K562 (cell line): Measurements from ENCODE around the gene MICAL2. TPM values are rescaled to one million over a fixed set of nuclear protein-coding genes. Genes with fewer than 3 reads are reported as not detected.

Source experiments
- ARID1B ChIP-seq: fragments of 450-650 bp; IDR thresholded peaks from 2 replicates; pipeline ENCODE4 v1.6.1; 2016; ENCODE audit warnings: antibody characterized with exemption, mild to moderate bottlenecking, inconsistent platforms
- DMBX1 ChIP-seq: fragments of 250-450 bp; sonication (Bioruptor Pico); IDR thresholded peaks from 2 replicates; pipeline ENCODE4 v1.8.0; 2022; ENCODE audit warnings: inconsistent platforms, mild to moderate bottlenecking, moderate library complexity, borderline replicate concordance
- ELF1 ChIP-seq: fragments of 200-800 bp; sonication (Bioruptor generic); IDR thresholded peaks from 2 replicates; pipeline ENCODE4 v1.6.1; 2016; ENCODE audit warnings: missing genetic modification characterization, missing compliant biosample characterization
- FOSL1 ChIP-seq: fragments of 200-800 bp; sonication (Bioruptor generic); conservative IDR thresholded peaks from 2 replicates; pipeline ENCODE4 v1.6.1; 2016; ENCODE audit warnings: missing genetic modification characterization, missing compliant biosample characterization
- FOXM1 ChIP-seq, 2 experiments: fragments of 450-650 bp in 1 of 2; sonication (generic) in 1 of 2; formaldehyde crosslinking in 1 of 2; IDR thresholded peaks; 2 replicates each; pipeline versions ENCODE4 v1.6.1 to v1.9.0; 2017 to 2022; ENCODE audit warnings: low read depth in 2 of 2, mild to moderate bottlenecking in 2 of 2, missing genetic modification reagents in 1 of 2, moderate library complexity in 1 of 2
- HDAC3 ChIP-seq: fragments of 450-650 bp; IDR thresholded peaks from 2 replicates; pipeline ENCODE4 v1.6.1; 2018; ENCODE audit warnings: borderline replicate concordance, mild to moderate bottlenecking, moderate library complexity; ENCODE audit not compliant: partially characterized antibody
- KDM5B ChIP-seq: fragments of 200-600 bp; sonication (generic); IDR thresholded peaks from 2 replicates; pipeline ENCODE4 v1.6.1; 2012; ENCODE audit warnings: low read depth, mild to moderate bottlenecking, moderate library complexity, low read length, control low read depth, inconsistent platforms; ENCODE audit not compliant: insufficient replicate concordance
- KLF13 ChIP-seq: fragments of 450-650 bp; IDR thresholded peaks from 2 replicates; pipeline ENCODE4 v1.6.1; 2016; ENCODE audit warnings: missing genetic modification characterization, low read depth, mild to moderate bottlenecking, missing compliant biosample characterization, moderate library complexity, borderline replicate concordance
- MAFK ChIP-seq: IDR thresholded peaks from 2 replicates; pipeline ENCODE4 v1.6.1; 2011; ENCODE audit warnings: low read length, improper control_type of control experiment
- MCM3 ChIP-seq: fragments of 450-650 bp; IDR thresholded peaks from 2 replicates; pipeline ENCODE4 v1.6.1; 2016
- MEF2A ChIP-seq: IDR thresholded peaks from 2 replicates; pipeline ENCODE4 v1.6.1; 2011; ENCODE audit warnings: low read depth, mild to moderate bottlenecking, low read length, moderate library complexity; ENCODE audit not compliant: control insufficient read depth
- NR2C2 ChIP-seq, 2 experiments: fragments of 200-800 bp in 1 of 2; sonication (Bioruptor generic) in 1 of 2; sonication (generic) in 1 of 2; formaldehyde crosslinking in 1 of 2; IDR thresholded peaks; 2 replicates each; pipeline versions ENCODE4 v1.6.1 to v1.8.0; 2016 to 2022; ENCODE audit warnings: mild to moderate bottlenecking in 1 of 2, missing compliant biosample characterization in 1 of 2, missing genetic modification characterization in 1 of 2, missing genetic modification reagents in 1 of 2
- POLR2B ChIP-seq: fragments of 450-650 bp; IDR thresholded peaks from 2 replicates; pipeline ENCODE4 v1.6.1; 2018; ENCODE audit warnings: low read depth; ENCODE audit not compliant: partially characterized antibody
- PREB ChIP-seq: sonication (generic); formaldehyde crosslinking; IDR thresholded peaks from 2 replicates; pipeline ENCODE4 v1.8.1; 2023; ENCODE audit warnings: mild to moderate bottlenecking, missing genetic modification reagents
- SMARCA4 ChIP-seq: fragments of 450-650 bp; IDR thresholded peaks from 2 replicates; pipeline ENCODE4 v1.6.1; 2016
- SMARCE1 ChIP-seq: fragments of 450-650 bp; IDR thresholded peaks from 2 replicates; pipeline ENCODE4 v1.7.1; 2016; ENCODE audit warnings: mild to moderate bottlenecking
- SOX6 ChIP-seq: fragments of 450-650 bp; IDR thresholded peaks from 2 replicates; pipeline ENCODE4 v1.6.1; 2014; ENCODE audit warnings: mild to moderate bottlenecking
- SUPT5H ChIP-seq: fragments of 450-650 bp; IDR thresholded peaks from 2 replicates; pipeline ENCODE4 v1.6.1; 2016
- TOE1 ChIP-seq, 2 experiments: fragments of 450-650 bp in 1 of 2; sonication (generic) in 1 of 2; formaldehyde crosslinking in 1 of 2; IDR thresholded peaks; 2 replicates each; pipeline versions ENCODE4 v1.7.1 to v1.8.0; 2016 to 2022; ENCODE audit warnings: borderline replicate concordance in 2 of 2, mild to moderate bottlenecking in 2 of 2, antibody characterized with exemption in 1 of 2, inconsistent platforms in 1 of 2, low read depth in 1 of 2, missing genetic modification reagents in 1 of 2, moderate library complexity in 1 of 2
- ZC3H8 ChIP-seq: fragments of 450-650 bp; IDR thresholded peaks from 2 replicates; pipeline ENCODE4 v1.6.1; 2017
- ZNF324 ChIP-seq: fragments of 250-450 bp; sonication (Bioruptor Pico); IDR thresholded peaks from 2 replicates; pipeline ENCODE4 v1.4.0; 2020; ENCODE audit warnings: mild to moderate bottlenecking
- polyA plus RNA-seq, 8 experiments: library from polyadenylated mRNA; depleted of rRNA in 4 of 8; stranded (reverse) in 5 of 8; unstranded in 3 of 8; fragments of >200 nt; fragmentation: Nextera tagmentation in 2 of 8; fragmentation: Illumina TruSeq in 1 of 8; extraction: Ambion mirVana in 2 of 8; extraction: Trizol in 1 of 8; gene quantifications; 2 replicates each; pipeline versions ENCODE4 v1.2.1 to v1.2.3, GENCODE V29; 2011 to 2014; ENCODE audit warnings: inconsistent platforms in 1 of 8, missing spikeins in 1 of 8
- total RNA-seq, 7 experiments: library from RNA; depleted of rRNA in 6 of 7; stranded (reverse); fragments of >200 nt in 6 of 7; fragmentation: Illumina TruSeq in 2 of 7; extraction: Trizol in 2 of 7; gene quantifications; 2 replicates each; pipeline versions ENCODE4 v1.2.1 to v1.2.3, GENCODE V29; 2011 to 2021; ENCODE audit warnings: low replicate concordance in 1 of 7
- TF ChIP-seq, protein P1 (sequence below): sonication (generic); formaldehyde crosslinking; IDR thresholded peaks from 2 replicates; pipeline ENCODE4 v1.8.1; 2023; ENCODE audit warnings: mild to moderate bottlenecking, missing genetic modification reagents, moderate library complexity
- TF ChIP-seq, protein P2 (sequence below): fragments of 250-450 bp; sonication (Bioruptor Pico); IDR thresholded peaks from 2 replicates; pipeline ENCODE4 v1.5.0; 2021
- TF ChIP-seq, protein P3 (sequence below): fragments of 250-450 bp; sonication (Bioruptor Pico); IDR thresholded peaks from 2 replicates; pipeline ENCODE4 v1.8.0; 2022; ENCODE audit warnings: inconsistent platforms, mild to moderate bottlenecking, moderate library complexity, borderline replicate concordance

The MICAL2 gene
- total and polyA plus RNA-seq, 9 of the 15 experiments (the other 6 are each of a cell fraction or from before 2014, with no cell fraction given), result 4.7 to 64.2 (median 33.6) TPM

DNA sequence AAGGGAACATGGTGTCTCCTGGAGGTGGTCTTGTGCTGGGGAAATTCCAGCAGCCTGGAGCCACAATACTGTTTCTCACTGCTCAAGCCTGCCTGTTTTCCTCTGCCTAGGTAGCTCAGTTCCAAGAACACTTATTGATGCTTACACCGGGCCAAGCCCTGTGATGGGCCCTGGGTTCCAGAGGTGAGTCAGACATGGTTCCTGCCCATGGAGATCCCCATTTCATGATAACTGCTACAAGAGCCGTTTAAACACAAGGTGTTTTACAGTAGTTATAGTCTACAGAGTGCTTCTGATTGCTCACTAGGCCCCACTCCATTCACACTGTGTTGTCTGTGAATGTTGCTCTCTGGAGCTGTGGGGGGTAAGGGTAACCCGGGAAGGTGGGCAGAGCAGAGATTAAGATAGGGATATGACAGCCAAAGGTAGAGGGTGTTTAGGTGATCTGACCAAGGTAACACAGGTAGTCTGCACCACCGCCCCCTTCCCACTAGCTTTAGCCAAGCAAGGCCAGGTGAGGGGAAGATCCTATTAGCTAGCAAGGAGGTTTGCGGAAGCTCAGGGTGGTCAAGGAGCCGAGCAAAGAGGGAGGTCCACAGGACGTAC is 696 bp upstream of the MICAL2 start (continued):
- peak; percentile 53 for TF ChIP-seq SMARCE1
- no peak for TF ChIP-seq KLF13
- peak; percentile 8; the same call in 1 of the 2 replicates for TF ChIP-seq MEF2A
- peak; percentile 55; the same call in 1 of the 2 replicates for TF ChIP-seq FOSL1 (tag)
- no peak for TF ChIP-seq ELF1 (tag)
- 0 out of 2 replicates have a peak, but pooled peaks have one; percentile 20 for TF ChIP-seq ARID1B
- TF ChIP-seq, protein P1, sequence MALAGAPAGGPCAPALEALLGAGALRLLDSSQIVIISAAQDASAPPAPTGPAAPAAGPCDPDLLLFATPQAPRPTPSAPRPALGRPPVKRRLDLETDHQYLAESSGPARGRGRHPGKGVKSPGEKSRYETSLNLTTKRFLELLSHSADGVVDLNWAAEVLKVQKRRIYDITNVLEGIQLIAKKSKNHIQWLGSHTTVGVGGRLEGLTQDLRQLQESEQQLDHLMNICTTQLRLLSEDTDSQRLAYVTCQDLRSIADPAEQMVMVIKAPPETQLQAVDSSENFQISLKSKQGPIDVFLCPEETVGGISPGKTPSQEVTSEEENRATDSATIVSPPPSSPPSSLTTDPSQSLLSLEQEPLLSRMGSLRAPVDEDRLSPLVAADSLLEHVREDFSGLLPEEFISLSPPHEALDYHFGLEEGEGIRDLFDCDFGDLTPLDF (CRISPR knock-in tag), result no peak
- TF ChIP-seq NR2C2 (CRISPR knock-in tag; IDR thresholded peaks at IDR 0.05), result no peak
- TF ChIP-seq NR2C2 (tag; IDR thresholded peaks at IDR 0.05), result no peak
- TF ChIP-seq KDM5B, result peak; percentile 7
- 0 out of 2 replicates have a peak, but pooled peaks have one; percentile 26 for TF ChIP-seq TOE1 (IDR thresholded peaks at IDR 0.05; ENCODE audit: borderline replicate concordance)
- no peak for TF ChIP-seq TOE1 (CRISPR knock-in tag; IDR thresholded peaks at IDR 0.05; ENCODE audit: borderline replicate concordance, low read depth)
- TF ChIP-seq MCM3, result no peak
- TF ChIP-seq ZC3H8, result no peak
- TF ChIP-seq SMARCA4, result 0 out of 2 replicates have a peak, but pooled peaks have one; percentile 14
- TF ChIP-seq DMBX1 (CRISPR knock-in tag), result no peak
- TF ChIP-seq POLR2B, result no peak
- TF ChIP-seq PREB, result no peak
- peak; percentile 10; the same call in 1 of the 2 replicates for TF ChIP-seq FOXM1 (IDR thresholded peaks at IDR 0.05; ENCODE audit: low read depth)
- TF ChIP-seq FOXM1 (CRISPR knock-in tag; IDR thresholded peaks at IDR 0.05; ENCODE audit: low read depth), result no peak
- TF ChIP-seq, protein P2, sequence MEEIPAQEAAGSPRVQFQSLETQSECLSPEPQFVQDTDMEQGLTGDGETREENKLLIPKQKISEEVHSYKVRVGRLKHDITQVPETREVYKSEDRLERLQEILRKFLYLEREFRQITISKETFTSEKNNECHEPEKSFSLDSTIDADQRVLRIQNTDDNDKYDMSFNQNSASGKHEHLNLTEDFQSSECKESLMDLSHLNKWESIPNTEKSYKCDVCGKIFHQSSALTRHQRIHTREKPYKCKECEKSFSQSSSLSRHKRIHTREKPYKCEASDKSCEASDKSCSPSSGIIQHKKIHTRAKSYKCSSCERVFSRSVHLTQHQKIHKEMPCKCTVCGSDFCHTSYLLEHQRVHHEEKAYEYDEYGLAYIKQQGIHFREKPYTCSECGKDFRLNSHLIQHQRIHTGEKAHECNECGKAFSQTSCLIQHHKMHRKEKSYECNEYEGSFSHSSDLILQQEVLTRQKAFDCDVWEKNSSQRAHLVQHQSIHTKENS (CRISPR knock-in tag), result no peak
- TF ChIP-seq SOX6, result no peak
- TF ChIP-seq MAFK, result no peak
- TF ChIP-seq, protein P3, sequence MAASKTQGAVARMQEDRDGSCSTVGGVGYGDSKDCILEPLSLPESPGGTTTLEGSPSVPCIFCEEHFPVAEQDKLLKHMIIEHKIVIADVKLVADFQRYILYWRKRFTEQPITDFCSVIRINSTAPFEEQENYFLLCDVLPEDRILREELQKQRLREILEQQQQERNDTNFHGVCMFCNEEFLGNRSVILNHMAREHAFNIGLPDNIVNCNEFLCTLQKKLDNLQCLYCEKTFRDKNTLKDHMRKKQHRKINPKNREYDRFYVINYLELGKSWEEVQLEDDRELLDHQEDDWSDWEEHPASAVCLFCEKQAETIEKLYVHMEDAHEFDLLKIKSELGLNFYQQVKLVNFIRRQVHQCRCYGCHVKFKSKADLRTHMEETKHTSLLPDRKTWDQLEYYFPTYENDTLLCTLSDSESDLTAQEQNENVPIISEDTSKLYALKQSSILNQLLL (CRISPR knock-in tag), result no peak
- TF ChIP-seq SUPT5H, result no peak
- TF ChIP-seq HDAC3, result no peak
- TF ChIP-seq ZNF324 (CRISPR knock-in tag), result no peak
